Activated T-helper 9 cell treated with anti-CD3 and anti-CD28 coated beads, Interleukin-2, amount 50 U/mL, for 16 hours (primary cell): Measurements from ENCODE around the gene TNFSF11.

Experiments
- DNase-seq: peaks from one replicate; pipeline ENCODE4 v3.0.0-alpha.2; 2020; ENCODE audit warnings: low read depth

TNFSF11 gene

GRCh38 chr13:42654722-42655121, 80.8 kb downstream of the TNFSF11 start:
- no peak for DNase-seq

GRCh38 chr13:42656161-42656560, 82.2 kb downstream of the TNFSF11 start:
- DNase-seq, result no peak

GRCh38 chr13:42656958-42657357, 83.0 kb downstream of the TNFSF11 start:
- DNase-seq, result no peak
